Stimulated activated CD8-positive, alpha-beta memory T cell treated with anti-CD3 and anti-CD28 coated beads, Interleukin-4, amount 100 ng/mL, for 48 hours (primary cell): Measurements from ENCODE around the gene PRELID1.

Experiments
- DNase-seq: peaks from one replicate; pipeline ENCODE4 v3.0.0-alpha.2; 2020

Gene PRELID1

GRCh38 chr5:177314376-177315342 lies 11.1 kb downstream of the PRELID1 start:
- DNase-seq, result no peak

- no peak for DNase-seq
These were observed 11.8 kb downstream of the PRELID1 start for GRCh38 chr5:177315411-177315810.

GRCh38 chr5:177316005-177316404 lies 12.4 kb downstream of the PRELID1 start:
- DNase-seq, result no peak

GRCh38 chr5:177317959-177318377 lies 14.4 kb downstream of the PRELID1 start:
- peak; percentile 87 for DNase-seq

- DNase-seq, result no peak
These were observed 16.5 kb downstream of the PRELID1 start for GRCh38 chr5:177319913-177320588.

GRCh38 chr5:177320879-177321278 lies 17.3 kb downstream of the PRELID1 start:
- no peak for DNase-seq

- no peak for DNase-seq
These were observed 22.3 kb downstream of the PRELID1 start for GRCh38 chr5:177325868-177326381.

GRCh38 chr5:177327539-177328522 lies 24.2 kb downstream of the PRELID1 start:
- no peak for DNase-seq

GRCh38 chr5:177328545-177329231 lies 25.1 kb downstream of the PRELID1 start:
- DNase-seq, result no peak

GRCh38 chr5:177329883-177330282 lies 26.3 kb downstream of the PRELID1 start:
- DNase-seq, result no peak

GRCh38 chr5:177330991-177331842 lies 27.6 kb downstream of the PRELID1 start:
- no peak for DNase-seq

GRCh38 chr5:177332031-177332895 lies 28.7 kb downstream of the PRELID1 start:
- DNase-seq, result no peak

- no peak for DNase-seq
These were observed 29.3 kb downstream of the PRELID1 start for GRCh38 chr5:177332896-177333260.

- no peak for DNase-seq
These were observed 30.0 kb downstream of the PRELID1 start for GRCh38 chr5:177333420-177334154.

- no peak for DNase-seq
These were observed 30.6 kb downstream of the PRELID1 start for GRCh38 chr5:177334155-177334551.

GRCh38 chr5:177334781-177335700 lies 31.4 kb downstream of the PRELID1 start:
- no peak for DNase-seq

- no peak for DNase-seq
These were observed 32.1 kb downstream of the PRELID1 start for GRCh38 chr5:177335701-177336065.

GRCh38 chr5:177336112-177336511 lies 32.5 kb downstream of the PRELID1 start:
- peak; percentile 53 for DNase-seq
